Right atrium auricular region (tissue), 2 donors: Measurements from ENCODE around the gene DNM1. TPM values are rescaled to one million over a fixed set of nuclear protein-coding genes. Genes with fewer than 3 reads are reported as not detected.
A peak's percentile ranks its signal among the peaks of the same experiment; 100 is the strongest.

Experiments
- DNase-seq: peaks from one replicate; pipeline ENCODE4 v3.0.0-alpha.2; 2019; ENCODE audit warnings: low spot score
- H3K27ac ChIP-seq, 2 donors: fragments of 200-600 bp; sonication (generic); 1 replicate in 1 of 2; 2 replicates in 1 of 2; pipeline ENCODE4 v1.5.1; 2016 to 2019
- H3K27me3 ChIP-seq, 2 donors: fragments of 200-600 bp; sonication (generic); one replicate each; pipeline versions ENCODE4 v1.5.1 to v1.6.0; 2017 to 2019
- H3K36me3 ChIP-seq: fragments of 200-600 bp; sonication (generic); one replicate; pipeline ENCODE4 v1.5.1; 2016
- H3K4me1 ChIP-seq, 2 donors: fragments of 200-600 bp; sonication (generic); one replicate each; pipeline versions ENCODE4 v1.5.1 to v1.6.0; 2017 to 2019
- H3K4me3 ChIP-seq, 2 donors: fragments of 200-600 bp; sonication (generic); 1 replicate in 1 of 2; 2 replicates in 1 of 2; pipeline ENCODE4 v1.5.1; 2017 to 2019; ENCODE audit warnings: mild to moderate bottlenecking in 1 of 2, moderate library complexity in 1 of 2
- H3K9me3 ChIP-seq, 2 donors: fragments of 200-600 bp; sonication (generic); one replicate each; pipeline ENCODE4 v1.5.1; 2019
- total RNA-seq, 2 donors: library from RNA; depleted of rRNA; stranded (reverse); fragments of >200 nt; gene quantifications; one replicate each; pipeline ENCODE4 v1.1.0, GENCODE V29; 2016
- TF ChIP-seq, protein P1 (sequence below), 2 donors: fragments of 200-600 bp; sonication (generic); IDR thresholded peaks; one replicate each; pipeline ENCODE4 v1.5.1; 2019; ENCODE audit warnings: antibody characterized with exemption in 2 of 2

Gene DNM1
- total RNA-seq, 2 donors from 2014 or later = 2.5 to 3.9 TPM

GRCh38 chr9:128249558-128249907 is 46.4 kb downstream of the DNM1 start:
- Histone ChIP-seq H3K27me3 (no peaks in the 10 kb centered on the region), H3K4me3 (no peak overlapping the region), H3K4me1 (peaks cover 0 to 34% of the 10 kb centered on the region in 2 donors), H3K9me3 (no peaks in the 10 kb centered on the region), H3K36me3 (no peaks in the 10 kb centered on the region), H3K27ac (no peak overlapping the region)
- no peak for DNase-seq
- TF ChIP-seq, protein P1, sequence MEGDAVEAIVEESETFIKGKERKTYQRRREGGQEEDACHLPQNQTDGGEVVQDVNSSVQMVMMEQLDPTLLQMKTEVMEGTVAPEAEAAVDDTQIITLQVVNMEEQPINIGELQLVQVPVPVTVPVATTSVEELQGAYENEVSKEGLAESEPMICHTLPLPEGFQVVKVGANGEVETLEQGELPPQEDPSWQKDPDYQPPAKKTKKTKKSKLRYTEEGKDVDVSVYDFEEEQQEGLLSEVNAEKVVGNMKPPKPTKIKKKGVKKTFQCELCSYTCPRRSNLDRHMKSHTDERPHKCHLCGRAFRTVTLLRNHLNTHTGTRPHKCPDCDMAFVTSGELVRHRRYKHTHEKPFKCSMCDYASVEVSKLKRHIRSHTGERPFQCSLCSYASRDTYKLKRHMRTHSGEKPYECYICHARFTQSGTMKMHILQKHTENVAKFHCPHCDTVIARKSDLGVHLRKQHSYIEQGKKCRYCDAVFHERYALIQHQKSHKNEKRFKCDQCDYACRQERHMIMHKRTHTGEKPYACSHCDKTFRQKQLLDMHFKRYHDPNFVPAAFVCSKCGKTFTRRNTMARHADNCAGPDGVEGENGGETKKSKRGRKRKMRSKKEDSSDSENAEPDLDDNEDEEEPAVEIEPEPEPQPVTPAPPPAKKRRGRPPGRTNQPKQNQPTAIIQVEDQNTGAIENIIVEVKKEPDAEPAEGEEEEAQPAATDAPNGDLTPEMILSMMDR (IDR thresholded peaks at IDR 0.05) = no peak

DNA sequence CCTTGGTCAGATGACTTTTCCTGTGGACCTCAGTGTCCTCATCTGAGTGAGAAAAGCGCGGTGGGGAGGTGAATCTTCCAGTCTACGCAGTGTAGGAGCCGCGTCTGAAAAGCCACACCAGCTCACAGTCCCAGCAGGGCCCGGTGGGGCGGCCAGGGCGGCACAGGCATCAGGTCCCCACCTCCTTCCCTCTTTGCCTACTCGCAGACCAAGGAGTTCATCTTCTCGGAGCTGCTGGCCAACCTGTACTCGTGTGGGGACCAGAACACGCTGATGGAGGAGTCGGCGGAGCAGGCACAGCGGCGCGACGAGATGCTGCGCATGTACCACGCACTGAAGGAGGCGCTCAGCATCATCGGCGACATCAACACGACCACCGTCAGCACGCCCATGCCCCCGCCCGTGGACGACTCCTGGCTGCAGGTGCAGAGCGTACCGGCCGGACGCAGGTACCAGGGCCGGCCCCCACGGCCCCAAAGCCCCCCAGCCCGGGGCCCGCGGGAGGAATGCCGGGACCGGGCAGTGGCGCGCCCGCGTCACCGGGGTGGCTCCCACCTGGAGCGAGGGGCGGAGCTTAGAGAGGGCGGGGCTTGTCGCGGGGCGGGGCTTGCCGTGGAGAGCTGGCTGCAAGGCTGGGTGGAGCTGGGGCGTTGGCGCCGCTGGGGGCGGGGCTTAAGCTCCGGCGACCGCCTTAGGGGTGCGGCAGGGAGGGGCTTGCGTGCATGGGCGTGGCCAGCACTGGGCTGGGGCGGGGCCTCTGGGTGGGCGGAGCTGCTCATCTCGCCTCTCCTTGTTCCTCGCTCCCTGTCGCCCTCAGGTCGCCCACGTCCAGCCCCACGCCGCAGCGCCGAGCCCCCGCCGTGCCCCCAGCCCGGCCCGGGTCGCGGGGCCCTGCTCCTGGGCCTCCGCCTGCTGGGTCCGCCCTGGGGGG is 47.0 kb downstream of the DNM1 start:
- DNase-seq = no peak
- no peaks in the 10 kb centered on the region for H3K9me3 ChIP-seq
- no peaks in the 10 kb centered on the region for H3K27me3 ChIP-seq
- no peaks in the 10 kb centered on the region for H3K36me3 ChIP-seq
- H3K4me3 ChIP-seq = peak overlapping the region; percentile 30 to 47
- H3K27ac ChIP-seq = no peak overlapping the region
- peaks cover 0 to 28% of the 10 kb centered on the region in 2 donors for H3K4me1 ChIP-seq
- TF ChIP-seq, protein P1 (IDR thresholded peaks at IDR 0.05) = no peak

DNA sequence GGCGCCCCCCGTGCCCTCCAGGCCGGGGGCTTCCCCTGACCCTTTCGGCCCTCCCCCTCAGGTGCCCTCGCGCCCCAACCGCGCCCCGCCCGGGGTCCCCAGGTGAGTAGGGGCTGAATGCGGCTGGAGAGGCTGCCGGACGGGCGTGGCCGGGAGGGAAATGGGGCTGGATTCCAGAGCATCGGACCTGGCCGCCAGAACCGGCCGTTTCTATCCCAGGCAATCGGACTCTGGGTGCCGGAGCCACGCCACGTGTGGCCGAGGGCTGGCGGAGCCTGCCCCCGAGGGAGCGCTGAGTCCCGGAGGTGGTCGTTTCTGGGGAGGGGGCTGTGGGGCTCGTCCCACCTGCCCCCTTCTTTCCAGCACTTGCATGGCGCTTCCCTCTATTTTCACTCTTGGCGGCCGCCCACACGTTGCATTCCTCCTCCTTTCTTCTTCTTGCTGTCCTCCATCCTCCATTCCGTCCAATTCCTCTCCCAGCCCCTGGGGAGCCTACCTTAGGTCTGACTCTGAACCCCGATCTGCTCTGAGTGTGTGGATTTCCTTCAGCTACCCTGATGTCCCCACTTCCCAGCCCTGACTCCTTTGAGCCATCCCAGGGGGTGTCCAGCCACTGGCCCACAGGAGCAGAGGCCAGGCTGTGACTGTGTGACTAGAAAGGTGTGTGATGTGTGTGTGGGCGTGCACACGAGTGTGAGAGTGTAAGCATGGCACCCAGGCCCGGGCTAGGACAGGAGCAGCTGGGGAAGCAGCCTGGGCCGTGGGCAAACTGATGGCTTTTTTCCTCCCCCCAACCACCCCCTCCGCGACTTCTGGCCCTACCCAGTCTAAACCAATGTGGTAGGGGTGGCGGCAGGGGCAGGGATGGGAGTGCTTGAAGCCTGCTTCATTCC is 47.9 kb downstream of the DNM1 start:
- H3K4me1 ChIP-seq = peaks cover 0 to 19% of the 10 kb centered on the region in 2 donors
- no peaks in the 10 kb centered on the region for H3K27me3 ChIP-seq
- H3K9me3 ChIP-seq = no peaks in the 10 kb centered on the region
- no peak overlapping the region for H3K27ac ChIP-seq
- no peak for DNase-seq
- H3K4me3 ChIP-seq = peak overlapping the region; percentile 16 to 47
- TF ChIP-seq, protein P1 (IDR thresholded peaks at IDR 0.05) = no peak
- H3K36me3 ChIP-seq = no peaks in the 10 kb centered on the region

DNA sequence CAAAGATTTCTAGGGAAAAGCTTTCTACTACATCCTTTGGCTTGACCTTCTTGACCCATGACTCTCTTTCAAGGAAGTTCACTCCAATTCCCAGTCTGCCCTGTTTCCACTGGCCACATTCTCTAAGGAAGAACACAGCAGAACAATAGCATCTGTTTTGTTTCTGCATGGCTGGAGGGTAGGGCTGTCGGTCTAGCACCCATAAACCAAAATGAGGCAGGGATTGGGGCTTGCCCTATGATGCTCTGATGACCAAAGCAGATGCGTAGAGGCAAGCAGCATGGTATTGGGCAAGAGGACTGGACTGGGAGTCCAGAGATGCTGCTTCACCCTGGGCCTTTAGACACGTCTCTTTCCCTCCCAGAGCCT is 48.5 kb downstream of the DNM1 start:
- Histone ChIP-seq H3K4me1 (peaks cover 0 to 14% of the 10 kb centered on the region in 2 donors), H3K27ac (no peak overlapping the region), H3K36me3 (peaks cover 2% of the 10 kb centered on the region), H3K4me3 (no peak overlapping the region), H3K9me3 (no peaks in the 10 kb centered on the region), H3K27me3 (no peaks in the 10 kb centered on the region)
- DNase-seq = no peak
- TF ChIP-seq, protein P1 (IDR thresholded peaks at IDR 0.05) = no peak

DNA sequence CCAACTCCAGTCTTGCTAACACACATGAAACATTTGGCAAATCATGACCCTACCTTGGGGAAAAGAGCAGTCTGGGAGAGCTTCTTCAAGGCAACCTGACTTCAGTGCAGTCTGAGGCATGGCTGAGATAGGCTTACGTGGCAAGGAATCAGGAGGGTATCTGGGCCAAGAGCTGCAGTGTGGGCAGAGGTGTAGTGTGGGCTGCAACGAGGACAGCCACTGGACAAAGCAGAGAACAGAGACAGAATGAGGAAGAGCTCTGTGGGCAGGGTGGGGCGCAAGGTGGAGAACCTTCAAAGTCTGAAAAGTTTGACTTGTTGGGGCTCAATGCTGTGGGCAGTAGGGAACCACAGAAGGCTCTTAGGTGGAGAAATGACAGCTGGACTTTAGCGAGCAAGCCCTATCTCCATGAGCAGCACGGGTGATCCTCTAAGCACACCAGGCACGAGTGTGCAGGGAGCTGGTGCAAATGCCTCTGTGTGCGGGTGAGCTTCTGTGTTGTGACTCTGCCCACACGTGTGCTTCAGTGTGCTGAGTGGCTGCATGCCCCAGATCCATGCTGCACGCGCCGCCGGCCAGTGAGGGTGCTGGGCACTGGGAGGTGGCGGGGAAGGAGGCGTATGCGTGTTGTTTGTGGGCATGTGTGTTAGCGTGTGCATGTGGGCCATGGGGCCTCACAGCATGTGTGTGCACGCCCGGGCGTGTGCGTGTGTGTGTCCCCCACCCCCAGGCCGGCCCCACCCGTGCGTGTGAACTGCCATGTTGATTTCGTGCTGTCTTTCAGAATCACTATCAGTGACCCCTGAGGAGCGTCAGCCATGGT is 49.3 kb downstream of the DNM1 start:
- Histone ChIP-seq H3K4me3 (no peak overlapping the region), H3K9me3 (no peaks in the 10 kb centered on the region), H3K36me3 (peaks cover 10% of the 10 kb centered on the region), H3K27me3 (no peaks in the 10 kb centered on the region), H3K4me1 (peaks cover 0 to 14% of the 10 kb centered on the region in 2 donors), H3K27ac (no peak overlapping the region)
- TF ChIP-seq, protein P1 (IDR thresholded peaks at IDR 0.05) = no peak
- no peak for DNase-seq
